Stimulated activated CD8-positive, alpha-beta memory T cell treated with anti-CD3 and anti-CD28 coated beads, Interleukin-2, amount 100 ng/mL, for 1 hour (primary cell): Measurements from ENCODE around the gene FBXO5.
"Not testable (repeated sequence)": the region's sequence is repeated elsewhere in the genome, so short reads cannot be mapped to it uniquely, and the experiment has no call there.

ENCODE experiments used
- DNase-seq, 2 donors: peaks; one replicate each; pipeline ENCODE4 v3.0.0-alpha.2; 2020; ENCODE audit warnings: low read depth in 2 of 2

FBXO5 gene

DNA sequence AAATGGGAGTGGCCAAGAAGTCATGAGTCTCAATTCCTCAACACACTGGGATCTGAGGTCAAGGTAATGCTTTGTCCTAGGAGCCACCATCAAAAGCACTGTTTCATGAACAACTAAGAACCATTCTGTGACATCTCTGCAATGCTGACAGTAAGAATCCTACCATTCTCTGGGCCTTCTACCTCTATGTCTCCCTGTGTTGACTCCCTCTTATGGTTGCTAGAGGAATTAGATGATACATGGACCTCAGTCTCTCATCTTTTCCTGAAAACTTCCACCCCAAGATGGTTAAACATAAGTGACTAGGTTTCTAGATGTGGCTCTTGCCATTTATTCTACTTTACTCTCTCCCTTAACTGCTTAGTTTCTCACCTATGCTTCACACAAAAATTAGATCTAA is 10.6 kb upstream of the FBXO5 start:
- no peak for DNase-seq

DNA sequence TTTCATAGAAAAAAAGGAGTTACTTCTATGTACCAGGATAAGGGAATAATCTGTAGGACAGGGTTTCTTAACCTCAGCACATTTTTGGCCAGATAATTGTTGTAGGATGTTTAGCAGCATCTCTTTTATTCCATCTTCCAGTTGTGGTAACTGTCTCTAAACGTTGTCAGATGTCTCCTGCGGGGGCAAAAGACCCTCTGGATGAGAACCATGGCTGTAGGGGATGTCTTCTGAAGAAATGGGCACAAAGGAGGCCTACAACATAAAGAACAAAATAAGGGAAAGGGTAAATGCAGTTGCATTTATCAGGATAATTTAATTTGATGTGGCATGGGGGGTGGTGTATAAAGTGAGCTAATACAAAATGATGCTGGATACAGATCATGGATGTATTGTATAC is 4.1 kb upstream of the FBXO5 start:
- DNase-seq, result no peak

DNA sequence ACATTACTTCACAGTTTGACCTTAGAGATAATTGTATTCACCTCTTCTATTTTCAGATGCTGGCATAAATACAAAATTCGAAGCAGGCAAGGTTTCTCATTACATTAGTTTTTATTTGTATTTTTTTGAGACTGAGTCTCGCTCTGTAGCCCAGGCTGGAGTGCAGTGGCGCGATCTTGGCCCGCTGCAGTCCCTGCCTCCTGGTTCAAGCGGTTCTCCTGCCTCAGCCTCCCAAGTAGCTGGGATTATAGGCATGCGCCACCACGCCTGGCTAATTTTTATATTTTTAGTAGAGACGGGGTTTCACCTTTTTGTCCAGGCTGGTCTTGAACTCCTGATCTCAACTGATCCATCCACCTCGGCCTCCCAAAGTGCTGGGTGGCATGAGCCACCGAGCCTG is 2.5 kb upstream of the FBXO5 start:
- not testable (repeated sequence) for DNase-seq

DNA sequence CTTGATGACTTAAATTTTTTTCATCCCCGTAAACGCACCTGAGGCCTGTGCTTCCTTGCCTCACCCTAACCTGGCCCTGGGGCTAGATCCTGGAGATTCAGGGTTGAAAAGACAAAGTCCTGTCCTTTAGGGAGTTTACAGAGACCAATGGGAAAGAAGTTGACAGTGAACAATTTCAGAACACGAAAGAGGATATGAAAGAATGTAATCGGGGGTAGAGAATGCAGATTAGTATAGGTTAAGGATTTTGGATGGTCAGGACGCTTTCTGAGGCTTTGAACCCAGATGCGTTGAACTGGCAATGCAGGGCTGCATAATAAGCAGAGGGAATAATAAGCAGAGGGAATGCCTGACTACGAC is 1.7 kb upstream of the FBXO5 start:
- no peak for DNase-seq

DNA sequence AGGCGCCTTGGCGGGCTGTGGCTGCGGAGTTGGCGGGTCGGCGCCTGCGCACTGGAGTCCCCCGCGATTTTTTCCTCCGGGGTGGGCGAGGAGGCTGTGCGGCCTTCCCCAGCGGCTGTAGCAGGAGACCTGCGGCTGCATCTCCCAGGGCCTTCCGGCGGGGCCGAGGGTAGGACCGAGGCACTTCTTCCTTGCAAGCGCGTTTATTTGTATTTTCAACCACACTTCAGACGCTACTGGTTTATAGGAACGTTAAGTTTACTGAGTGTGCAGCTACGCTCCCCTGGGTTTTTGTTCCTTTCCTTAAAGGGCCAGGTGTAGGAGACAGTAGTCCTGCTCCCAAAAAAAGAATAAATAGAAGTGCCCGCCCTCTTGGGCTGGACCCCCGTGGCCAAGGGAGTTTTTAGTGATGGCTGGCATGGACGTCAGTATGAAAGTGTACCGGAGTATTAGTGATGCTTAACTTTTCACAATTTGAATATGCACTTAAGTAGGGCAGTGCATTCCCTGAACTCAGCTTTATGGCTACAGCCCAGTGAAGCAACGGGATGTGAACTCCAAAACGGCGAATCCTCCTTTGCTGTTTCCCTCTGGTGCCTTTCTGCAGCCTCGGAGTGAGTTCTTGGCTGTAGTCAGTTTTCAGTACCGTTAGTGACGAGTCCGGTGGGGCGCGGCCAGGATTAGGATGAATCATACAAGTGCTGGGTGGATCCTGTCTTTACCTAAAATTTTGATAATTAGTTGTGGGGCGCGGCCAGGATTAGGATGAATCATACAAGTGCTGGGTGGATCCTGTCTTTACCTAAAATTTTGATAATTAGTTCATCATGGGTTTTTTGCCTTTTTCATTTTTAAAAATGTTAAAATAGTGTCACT is 1.0 kb upstream of the FBXO5 start:
- peak; percentile 85 to 89 for DNase-seq

DNA sequence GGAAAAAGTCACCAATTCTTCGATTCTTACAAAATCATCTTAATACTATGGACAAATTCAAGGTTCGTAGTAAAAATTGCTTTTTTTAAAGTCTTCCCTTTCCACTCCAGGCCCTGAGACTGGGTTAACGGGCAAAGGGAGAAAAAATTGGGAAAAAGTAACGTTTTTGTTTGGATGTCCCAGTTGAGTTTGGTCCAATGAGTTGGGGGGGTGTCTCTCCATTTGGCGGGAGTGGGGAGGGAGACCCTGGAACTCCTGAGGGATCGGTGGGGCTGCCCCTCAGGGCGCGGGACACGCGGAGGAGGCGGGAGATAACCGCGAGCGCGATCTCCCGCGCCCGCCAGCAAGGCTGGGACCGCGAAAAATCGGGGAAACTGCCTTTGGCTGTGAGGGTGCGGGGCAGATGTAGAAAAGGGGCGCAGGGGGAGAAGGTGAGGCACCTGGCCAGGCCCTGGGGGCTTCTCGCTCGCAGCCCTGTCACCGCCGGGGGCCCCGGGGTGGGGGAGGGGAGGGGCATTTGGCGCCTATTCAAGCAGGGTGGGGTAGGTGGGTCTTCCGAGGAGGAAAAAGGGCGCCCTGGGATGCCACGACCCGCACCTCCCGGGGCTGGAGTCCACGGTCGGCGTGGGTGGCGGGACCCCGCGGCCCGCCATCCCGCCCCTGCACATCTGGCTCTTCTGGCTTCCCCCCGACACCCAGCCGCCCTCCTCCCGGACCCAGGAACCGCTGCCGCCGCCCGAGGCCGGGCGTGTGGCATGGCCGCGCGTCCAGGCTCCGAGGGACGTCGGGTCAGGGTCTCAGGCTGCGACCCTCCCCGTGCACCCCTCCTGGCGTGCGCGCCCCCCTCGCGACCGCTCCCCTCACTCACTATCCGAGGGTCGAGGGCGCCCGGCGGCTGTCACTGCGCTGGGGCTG is 595 bp downstream of the FBXO5 start:
- DNase-seq, result no peak

DNA sequence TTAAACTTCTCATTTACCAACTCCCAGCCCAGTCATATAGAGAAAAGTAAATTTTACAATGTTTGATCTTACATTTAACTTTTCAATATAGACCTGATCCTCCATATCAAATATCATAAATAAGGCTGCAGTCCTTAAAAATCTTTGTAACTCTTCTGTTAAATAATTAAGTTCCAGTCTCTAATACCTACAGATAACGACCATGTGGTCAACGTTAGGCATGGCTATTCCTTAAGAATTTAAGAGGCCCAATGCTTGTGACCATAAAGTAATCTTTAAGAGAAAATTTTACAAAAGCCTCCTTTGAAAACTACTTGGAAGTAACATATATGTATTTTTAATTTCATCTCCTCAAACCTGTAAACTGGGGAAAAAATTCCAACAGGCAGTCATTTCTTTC is 1.6 kb downstream of the FBXO5 start:
- DNase-seq, result no peak

DNA sequence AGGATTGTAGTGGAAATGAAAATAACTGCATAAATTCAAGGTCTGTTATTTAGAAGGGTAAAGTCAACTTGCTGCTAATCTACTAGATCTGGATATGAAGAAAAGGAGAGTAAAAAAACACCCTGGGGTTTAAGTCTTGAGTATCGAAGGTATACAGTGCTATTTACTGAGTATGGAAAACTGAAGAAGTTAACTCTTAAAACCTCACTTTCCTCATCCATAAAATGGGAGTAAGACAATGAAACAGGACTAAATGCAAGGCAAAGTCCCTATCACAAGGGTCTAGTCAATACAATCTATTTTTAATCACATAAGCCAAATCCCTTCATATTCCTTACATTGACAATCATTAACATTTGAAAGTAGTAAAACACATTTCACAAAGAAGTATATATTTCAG is 2.2 kb downstream of the FBXO5 start:
- DNase-seq, result no peak

DNA sequence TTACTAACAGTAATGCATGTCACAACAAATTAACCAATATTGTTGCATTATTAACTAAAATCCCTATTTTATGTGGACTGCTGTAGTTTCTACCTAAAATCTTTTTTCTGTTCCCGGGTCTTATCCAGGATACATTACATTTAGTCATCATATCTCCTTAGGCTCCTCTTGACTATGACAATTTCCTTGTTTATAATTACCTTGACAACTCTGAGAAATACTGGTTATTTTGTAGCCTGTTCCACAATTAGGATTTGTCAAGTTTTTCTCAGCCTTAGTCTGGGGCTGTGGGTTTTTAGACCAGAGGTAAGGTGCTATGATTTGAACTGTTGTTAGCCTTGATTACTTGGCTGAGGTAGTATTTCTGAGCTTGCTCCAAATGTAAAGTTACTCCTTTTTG is 3.7 kb downstream of the FBXO5 start:
- no peak for DNase-seq

DNA sequence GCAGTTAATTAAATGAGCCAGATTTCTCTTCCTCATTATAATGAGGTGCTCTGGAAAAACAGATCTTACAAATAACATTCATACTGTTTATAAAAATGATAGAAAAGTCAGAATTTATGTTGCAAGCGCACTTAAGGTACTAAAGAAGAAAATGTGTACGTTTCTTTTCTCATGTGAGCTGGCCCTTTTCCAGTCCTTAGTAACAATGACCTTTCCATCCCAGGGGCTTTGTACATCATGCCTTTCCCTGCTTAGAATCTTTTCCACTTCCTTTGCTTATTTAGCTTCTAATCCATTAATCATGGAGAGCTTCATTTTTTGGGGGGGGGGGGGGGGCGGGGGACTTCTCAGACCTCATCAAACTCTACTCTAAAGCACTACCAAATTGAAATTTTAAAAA is 4.8 kb downstream of the FBXO5 start:
- DNase-seq, result no peak

DNA sequence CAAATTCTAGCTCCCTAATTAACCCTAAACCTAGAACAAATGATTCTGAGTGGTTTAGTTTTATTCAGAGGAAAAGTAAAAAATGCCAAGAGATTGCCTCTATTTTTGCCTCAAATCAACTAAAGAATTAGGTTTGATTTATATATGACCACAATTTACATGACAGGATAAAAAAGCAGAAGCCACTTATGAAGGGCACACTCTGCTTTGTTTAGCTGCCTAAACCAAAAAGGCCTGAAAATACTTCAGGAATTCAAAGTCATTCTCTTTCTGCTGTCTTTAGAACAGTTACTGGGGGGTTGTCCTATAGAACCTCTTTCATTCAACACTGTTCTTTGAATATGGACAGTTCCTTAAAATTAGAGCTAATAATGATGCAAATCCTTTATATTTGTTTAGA is 5.3 kb downstream of the FBXO5 start:
- no peak for DNase-seq

DNA sequence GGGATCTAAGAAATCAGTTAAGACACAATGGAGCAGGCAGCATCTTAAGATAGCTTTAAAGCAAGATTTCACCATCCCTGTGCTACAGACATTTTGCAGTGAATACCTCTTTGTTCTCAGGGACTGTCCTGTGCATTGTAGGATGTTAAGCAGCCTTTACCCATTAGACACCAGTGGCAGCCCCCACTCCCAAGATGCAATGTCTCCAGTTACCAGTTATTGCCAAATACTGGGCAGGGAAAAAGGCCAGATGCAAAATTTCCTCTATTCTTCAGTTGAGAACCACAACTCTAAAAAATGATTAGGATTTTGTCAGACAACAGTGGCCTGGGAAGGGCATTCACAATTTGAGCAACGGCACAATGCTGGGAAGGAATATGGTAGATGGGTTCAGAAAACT is 6.1 kb downstream of the FBXO5 start:
- DNase-seq, result no peak

DNA sequence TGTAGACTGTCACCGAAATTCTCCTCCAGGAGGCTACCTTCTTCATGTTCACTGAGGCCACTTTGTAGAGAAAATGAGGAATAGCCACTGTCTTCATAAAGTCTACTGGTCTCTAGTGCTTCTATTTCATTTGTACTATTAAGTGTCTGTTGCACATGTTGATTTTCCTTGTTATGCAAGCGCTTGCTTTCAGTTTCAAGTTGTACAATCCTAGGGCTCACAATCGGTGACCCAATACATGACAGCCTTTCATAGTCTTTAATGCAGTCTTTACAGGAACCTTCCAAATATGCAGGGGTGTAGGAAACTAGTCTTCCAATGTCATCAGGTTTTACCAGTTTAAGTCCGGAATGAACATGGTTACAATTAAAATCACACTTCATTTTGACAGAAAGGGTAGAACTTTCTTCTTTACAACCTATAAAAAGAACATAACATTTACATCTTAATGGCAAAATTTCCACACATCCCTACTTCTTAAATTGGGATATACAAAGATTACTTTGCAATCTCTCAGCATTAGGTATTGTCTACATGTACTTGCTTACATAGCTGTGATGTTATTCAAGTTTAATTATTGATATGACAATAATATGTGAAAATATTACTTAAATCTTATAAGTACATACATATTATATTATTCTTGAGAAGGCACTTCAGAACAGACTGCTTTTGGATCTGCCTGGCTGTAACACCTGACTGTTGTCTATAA is 7.5 kb downstream of the FBXO5 start:
- no peak for DNase-seq

DNA sequence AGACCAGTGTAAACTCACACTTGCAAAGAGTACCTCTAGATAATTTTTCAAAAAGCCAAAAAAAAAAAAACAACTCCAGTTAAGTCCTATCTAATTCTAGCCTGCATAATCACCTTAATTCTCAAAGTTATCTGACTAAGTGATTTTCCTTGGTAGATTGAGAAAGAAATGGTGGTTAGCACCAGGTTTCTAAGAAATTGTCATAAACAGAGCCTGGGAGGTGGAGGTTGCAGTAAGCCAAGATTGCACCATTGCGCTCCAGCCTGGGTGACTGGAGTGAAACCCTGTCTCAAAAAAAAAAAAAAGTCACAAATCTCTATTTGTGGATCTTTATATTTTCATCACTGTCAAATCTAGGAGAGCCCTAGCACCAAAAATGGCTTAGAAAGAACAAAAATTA is 8.9 kb downstream of the FBXO5 start:
- no peak for DNase-seq

DNA sequence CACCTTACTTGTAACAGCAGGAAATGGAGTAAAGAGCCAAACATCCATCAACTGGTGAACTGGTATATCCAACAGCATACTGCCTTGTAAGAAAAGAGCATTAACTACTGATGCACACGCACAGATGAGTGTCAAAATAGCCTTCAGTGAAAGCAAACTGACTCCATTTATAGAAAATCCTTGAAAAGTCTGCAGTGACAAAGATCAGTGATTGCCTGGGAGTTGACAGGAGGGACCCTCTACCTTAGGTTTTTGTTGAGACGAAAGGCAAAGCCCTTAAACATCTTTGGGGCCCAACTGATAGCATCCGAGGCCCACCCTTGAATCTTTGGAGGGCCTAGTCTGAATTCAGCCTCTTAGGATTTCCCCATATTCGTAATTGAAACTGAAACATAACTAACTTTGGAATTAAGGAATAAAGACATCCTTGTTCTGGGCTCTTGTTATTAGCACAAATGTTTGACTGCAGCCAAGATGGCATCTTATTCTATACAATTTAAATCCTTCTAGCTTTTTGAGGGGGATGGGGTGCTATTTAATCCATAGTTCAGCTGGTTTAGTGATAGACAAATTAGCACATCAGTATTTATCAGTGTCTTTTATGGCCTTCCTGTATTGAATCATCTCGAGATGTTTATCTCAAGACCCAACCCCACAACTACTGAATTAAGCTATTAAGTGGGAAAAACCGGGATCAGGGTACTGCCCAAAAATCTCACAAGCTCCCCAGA is 13.0 kb downstream of the FBXO5 start:
- DNase-seq, result no peak

DNA sequence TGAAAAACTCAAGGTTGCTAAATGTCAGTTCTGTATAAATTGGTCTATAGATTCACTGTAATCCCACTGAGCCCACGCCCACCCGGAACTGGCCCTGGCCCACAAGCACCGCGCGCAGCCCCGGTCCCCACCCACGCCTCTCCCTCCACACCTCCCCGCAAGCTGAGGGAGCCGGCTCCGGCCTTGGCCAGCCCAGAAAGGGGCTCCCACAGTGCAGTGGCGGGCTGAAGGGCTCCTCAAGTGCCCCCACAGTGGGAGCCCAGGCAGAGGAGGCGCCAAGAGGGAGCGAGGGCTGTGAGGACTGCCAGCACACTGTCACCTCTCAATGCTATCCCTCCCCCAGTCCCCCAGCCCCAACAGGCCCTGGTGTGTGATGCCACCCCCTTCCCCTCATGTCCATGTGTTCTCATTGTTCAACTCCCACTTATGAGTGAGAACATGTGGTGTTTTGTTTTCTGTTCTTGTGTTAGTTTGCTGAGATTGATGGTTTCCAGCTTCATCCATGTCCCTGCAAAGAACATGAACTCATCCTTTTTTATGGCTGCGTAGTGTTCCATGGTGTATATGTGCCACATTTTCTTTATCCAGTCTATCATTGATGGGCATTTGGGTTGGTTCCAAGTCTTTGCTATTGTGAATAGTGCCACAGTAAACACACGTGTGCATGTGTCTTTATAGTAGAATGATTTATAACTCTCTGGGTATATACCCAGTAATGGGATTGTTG is 16.5 kb downstream of the FBXO5 start:
- DNase-seq, result not testable (repeated sequence)

DNA sequence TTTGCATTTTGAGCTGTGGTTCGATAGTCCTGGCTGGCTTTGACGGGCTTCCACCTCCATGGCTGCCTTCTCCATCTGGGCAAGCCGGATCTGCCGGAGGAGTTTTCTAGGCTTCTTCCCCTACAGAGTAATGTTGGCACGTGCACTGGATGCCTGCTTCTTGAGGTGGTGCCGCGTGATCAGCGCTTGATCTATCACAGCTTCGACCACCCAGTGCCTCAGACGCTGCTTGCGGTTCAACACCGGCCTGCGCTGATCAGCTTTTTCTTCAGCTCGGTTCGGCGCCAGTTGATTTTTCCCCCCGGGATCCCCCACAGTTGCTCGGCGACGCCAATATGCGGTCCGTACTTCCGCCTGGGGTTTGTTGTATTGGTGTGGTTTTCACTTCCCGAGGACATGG is 23.5 kb downstream of the FBXO5 start:
- DNase-seq, result no peak

DNA sequence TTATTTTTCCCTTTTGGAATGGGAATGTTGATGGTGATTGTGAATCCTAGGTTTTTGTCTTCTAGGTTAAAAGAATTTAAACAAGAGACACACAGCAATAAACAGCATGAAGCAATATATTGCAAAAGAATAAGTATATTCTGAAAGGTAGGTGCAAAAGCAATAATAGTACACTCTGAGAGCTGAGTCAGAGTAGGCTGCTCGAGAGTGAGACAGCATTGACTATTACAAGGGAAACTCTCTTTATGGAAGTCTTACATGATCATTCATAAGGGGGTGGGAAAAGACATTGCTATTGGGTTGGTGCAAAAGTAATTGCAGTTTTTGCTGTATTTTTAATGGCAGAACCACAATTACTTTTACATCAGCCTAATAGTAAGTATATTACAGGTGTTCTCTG is 25.0 kb downstream of the FBXO5 start:
- DNase-seq, result no peak

DNA sequence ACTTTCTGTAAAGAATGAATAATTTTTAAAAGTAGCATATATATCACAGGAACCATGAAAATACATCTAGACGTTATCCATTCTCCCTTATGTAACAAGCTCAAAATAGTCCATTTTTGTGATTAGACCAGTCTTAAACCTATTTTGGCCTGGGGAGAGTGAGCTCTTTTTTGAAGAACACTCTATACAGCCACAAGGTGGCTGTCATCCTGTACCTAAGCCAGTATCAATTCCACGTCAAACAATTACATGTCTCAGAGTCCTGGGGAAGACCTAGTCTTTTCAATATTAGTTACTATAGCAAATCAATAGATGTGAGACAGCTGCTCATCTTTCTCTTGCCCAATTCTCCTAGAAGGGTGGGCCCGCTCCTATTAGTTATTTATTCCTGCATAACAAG is 28.4 kb downstream of the FBXO5 start:
- DNase-seq, result no peak

DNA sequence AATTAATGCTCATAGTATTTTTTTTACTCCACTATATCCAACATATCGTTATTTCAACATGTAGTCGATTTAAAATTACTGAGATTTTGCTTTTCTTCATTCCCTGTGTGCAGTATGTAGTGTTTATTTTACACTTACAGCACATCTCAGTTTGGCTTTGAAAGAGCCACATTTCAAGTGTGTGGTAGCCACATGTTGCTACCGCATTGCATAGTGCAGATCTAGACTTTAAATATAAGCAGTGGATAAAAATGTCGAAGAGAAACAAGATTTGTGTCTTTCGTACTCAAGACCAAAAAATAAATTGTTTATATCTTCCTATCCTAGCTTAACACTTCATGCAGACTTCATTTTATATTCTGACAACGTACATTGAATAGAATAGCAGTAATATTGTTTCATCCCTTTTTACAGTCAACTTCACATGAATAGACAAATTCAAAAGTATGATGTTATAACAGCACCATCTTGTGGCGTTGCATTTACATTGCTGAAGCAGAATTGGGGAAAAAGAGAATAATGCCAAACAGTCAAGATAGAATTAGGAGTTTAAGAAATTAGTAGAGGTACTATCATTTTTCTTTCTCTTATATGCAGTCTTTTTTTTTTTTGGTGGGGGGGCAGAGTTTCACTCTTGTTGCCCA is 29.9 kb downstream of the FBXO5 start:
- DNase-seq, result no peak

DNA sequence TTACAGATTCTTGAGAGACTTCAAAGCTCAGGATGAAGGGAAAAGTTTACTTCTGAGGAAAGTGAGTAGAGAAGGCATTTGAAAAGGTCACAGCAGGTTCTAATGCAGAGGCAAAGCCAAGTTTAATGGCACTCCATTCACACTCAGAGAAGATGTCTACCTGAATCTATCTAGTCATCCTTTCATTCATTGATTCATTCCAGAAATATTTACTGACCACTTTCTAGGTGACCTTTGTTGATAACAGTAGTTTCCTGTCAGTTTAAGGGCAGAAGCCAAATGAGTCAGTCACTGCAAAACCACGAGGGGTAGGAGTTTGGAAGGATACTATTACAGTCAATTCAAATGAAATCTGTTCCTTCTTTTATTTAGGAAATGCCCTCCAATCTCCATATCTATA is 30.8 kb downstream of the FBXO5 start:
- DNase-seq, result no peak
